Sciatic nerve (tissue), 2 donors: ENCODE results near the gene NKX1-1. TPM values are rescaled to one million over a fixed set of nuclear protein-coding genes. Genes with fewer than 3 reads are reported as not detected.

ENCODE experiments used
- ATAC-seq: fragments of 200-7000 bp; cut with Tn5 transposase; one replicate; pipeline ENCODE4 v1.9.1; 2020; ENCODE audit warnings: mild to moderate bottlenecking, moderate library complexity
- DNase-seq: peaks from one replicate; pipeline ENCODE4 v3.0.0-alpha.2; 2020; ENCODE audit warnings: low spot score
- intact Hi-C: fragments of 100-400 bp; cut with DNase I; formaldehyde crosslinking; loops from one replicate; pipeline ENCODE4 v1.14.2; 2022
- total RNA-seq: library from RNA; stranded (reverse); fragmentation: NEBNext Ultra II Directional; extraction: Animal tissue kit (Norgen Biotek cat#: 25700); gene quantifications from one replicate; pipeline ENCODE4 v1.2.1, GENCODE V29; 2021
- donor health status: DM: no; HTN: no; CAD: no.
- donor health status: DM: no; HTN: no; CAD: no.

Gene NKX1-1
- total RNA-seq, 1 donor from 2014 or later: not detected

DNA sequence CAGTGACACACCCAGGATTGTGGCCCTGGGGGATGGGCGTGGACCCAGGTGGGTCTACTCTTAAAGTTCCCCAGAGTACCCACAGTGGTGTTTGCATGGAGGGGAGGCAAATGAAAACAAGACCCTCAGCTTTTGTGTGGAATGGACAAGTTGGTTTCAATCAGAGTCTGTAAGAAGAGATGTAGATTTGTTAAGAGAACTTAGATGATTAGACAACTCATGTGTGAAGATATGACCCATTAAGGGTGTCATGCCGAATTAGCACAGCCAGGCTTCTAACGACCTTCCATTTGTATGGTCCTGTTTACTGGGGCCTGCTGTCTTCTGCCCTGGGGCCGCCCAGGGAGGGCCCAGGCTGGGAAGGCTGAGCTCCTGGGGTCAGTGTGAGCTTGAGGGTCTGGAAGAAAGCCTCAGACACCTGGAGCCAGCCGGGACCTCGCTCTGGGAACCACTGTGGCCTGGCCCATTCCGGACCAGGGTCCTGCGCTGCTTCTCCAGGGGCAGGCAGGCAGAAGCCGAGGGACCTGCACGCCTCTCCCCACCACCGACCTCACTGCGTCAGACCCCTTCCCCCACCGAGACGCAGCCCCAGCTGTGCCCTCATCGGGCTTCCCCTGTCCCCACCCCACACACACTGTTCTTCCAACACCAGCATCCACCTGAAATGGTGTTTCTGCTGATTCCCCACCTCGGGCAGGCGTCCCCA, 38.9 kb downstream of the NKX1-1 start:
- intact Hi-C loops: no loop called here
- ATAC-seq: no peak
- peak; percentile 51 for DNase-seq

DNA sequence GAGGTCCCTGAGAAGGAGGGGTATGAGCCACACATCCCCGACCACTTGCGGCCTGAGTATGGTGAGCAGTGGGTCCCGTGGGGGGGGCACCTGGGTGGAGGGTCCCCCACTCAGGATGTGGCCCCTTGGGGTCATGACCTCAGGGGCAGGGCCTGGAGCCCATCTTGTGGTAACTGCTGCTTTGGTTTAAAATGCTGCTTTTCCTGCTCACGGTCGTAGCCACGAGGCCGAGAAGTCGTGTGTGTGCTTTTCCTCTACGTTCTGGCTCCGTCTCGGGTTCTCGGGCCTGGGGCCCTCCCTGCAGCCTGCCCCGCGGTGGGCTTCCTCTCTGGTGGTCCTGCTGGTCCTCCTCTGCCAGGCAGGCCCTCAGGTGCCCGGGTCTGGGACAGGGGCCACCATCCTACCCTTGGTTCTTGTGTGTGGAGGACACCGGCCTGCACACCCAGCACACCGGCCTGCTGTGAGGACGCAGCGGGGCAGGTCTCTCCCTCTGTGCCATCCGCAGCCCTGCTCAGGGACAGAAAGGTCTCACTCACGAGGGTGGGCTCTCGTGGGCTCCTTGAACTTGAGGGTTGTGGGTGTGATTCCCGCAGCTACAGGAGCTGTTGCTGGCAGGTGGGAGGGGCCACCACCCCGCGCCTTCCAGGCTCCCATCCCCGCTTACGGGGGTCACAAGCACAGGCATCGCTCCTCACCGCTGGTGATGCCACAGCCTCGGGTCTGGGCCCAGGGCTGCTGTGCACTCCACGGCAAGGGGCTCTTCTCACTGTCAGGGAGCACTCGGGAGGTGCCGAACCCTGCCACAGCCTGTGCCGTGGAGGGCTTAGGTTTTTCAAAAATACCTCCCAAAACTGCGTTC, 39.6 kb downstream of the NKX1-1 start:
- ATAC-seq: no peak
- intact Hi-C loops: no loop called here
- DNase-seq: no peak

DNA sequence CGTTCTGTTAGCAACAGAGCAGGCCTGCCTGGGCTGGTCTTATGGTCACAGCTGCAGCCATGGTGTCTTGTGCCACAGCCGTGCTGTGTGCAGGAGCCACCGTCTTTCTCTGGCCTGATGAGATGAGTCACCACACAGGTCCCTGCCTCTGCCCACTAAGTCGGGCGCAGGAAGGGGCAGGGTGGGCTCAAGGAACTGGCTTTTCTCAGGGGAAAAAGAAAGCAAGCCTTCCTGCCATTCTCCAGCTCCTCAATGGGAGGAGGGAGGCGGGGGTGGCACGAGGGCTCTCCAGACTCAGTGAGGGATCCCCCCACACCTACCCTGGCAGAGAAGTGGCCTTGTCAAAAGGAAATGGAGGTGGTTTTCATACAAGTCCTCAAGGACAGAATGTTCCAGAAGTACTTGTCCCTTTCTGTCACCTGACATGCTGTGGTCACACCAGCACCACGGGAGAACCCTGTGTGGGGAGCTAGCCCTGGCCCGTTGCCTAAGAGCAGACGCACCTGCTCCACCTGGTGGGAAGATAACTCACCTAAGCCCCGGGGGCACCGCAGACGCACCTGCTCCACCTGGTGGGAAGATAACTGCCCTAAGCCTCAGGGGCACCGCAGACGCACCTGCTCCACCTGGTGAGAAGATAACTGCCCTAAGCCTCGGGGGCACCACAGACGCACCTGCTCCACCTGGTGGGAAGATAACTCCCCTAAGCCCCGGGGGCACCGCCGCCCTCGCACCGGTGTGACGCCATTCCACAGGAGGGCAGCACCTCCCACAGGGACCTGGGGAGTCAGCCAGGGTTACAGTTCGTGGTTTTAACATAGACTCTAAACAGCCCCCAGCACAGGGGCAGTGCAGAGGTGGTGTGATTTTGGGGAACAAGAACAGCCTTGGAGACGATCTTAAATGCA, 40.7 kb downstream of the NKX1-1 start:
- ATAC-seq (no peak), DNase-seq (no peak)
- intact Hi-C loops: loop anchor here (1.0 kb wide), 1 partner anchor 229 kb away; no protein-coding TSS in a partner anchor

DNA sequence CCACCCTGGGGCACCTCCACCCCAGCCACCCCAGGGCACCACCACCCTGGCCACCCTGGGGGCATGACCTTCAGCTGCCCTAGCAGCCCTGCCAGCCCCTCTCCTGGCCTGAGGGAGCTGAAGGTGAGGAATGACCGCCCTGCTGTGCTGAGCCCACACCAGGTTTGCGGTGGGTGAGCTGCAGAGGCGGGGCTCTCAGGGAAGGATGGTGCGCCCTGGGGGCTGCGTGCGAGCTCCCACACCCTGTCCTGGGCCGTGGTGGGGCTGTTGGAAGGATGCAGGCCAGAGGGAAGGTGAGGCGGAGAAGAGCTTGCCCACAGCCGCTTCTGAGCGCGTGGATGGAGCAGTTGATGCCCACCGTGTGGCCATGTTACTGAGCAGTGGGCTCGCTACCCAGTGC, 41.5 kb downstream of the NKX1-1 start:
- DNase-seq: no peak
- no peak for ATAC-seq
- intact Hi-C loops: loop anchor here (1.0 kb wide), 1 partner anchor 230 kb away; no protein-coding TSS in a partner anchor

DNA sequence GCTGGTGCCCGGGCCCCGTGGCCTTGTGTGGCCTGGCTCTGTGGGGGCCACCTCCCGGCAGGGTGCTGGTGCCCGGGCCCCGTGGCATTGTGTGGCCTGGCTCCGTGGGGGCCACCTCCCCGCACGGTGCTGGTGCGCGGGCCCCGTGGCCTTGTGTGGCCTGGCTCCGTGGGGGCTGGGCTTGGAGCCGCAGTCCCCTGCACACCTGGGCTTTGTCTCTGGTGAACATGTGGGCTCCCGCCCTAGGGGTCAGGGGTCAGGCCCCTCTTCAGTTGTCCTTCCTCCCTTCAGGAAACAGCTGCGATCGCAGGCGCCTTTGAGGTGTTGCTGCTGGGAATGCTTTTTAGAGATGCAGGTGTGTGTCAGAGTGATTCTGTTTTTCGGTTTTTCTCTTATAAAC, 42.0 kb downstream of the NKX1-1 start:
- intact Hi-C loops: no loop called here
- no peak for DNase-seq
- no peak for ATAC-seq

DNA sequence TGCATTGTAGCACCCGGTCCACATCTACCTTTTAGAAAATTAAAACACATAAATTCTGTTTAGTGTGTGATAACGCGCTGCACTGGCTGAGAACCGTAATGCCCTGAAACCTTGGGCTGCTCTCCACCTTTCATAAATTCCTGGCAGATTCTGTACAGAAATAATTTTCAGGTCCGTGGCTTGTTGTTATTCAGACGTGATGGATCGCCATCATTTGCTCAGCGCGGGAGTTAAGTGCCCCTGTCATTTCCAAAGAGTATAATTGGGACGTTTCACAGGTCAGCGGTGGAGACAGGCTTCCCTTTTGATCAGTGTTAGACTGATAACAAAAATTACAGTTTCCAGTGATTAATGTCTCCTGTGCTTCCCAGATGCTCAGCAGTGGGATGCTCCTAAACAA, 42.7 kb downstream of the NKX1-1 start:
- no peak for DNase-seq
- no peak for ATAC-seq
- intact Hi-C loops: no loop called here

DNA sequence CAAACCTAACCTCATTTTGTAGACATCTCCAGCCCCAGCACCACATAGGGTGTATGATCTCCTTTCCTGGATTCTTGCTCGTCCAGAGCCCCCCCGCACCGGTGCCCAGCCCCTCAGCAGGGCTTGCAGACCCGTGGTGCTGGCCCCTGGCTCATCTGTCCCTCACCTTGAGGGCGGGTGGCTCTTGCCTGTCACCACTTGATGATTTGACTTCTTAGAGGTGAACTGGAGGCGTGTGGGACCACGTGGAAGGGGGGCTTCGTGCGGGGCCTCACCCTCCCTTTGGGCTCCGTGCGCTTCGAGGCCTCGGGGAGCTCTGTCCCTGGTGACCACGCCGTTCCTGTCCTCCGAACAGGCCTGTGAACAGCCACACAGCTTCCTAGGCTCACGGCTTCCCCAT, 43.7 kb downstream of the NKX1-1 start:
- ATAC-seq: no peak
- intact Hi-C loops: no loop called here
- no peak for DNase-seq

DNA sequence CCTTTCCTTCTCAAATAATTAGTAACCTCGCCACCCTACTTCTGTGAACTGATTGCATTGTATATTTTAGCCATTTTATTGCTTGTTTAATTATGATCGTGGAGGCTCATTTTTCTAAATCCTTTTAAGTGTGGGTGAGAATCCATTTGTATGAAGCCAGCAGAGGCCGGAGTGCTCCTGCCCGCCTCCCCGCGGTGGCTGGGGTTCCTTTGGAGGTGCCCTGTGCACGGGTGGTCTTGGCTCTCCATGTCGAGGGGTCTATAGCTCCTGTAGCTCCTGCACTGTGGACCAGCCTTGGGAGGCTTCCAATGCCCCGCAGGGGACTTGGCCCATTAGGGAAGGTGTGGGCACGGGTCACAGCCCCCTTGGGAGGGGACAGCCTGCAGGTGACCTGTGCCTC, 44.2 kb downstream of the NKX1-1 start:
- DNase-seq (no peak), ATAC-seq (no peak)
- intact Hi-C loops: no loop called here

DNA sequence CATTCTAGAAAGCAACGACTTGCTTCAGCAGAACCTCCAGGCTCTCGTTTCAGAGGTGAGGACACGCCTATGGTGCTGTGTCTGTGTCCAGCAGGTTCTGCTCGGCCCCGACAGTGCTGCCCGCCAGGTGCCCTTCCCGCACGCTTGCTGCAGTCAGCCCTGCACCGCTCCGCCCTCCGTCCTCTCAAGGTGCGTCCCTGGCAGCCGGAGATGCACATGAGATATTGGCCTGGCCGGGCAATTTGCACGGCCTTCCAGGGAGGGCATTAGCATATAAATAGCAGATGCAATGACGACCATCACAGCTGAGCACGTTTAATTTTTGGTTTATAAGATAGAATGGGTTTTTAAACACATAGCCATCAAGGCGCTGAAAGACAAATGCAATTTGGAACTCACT, 44.8 kb downstream of the NKX1-1 start:
- ATAC-seq (no peak), DNase-seq (no peak)
- intact Hi-C loops: no loop called here

DNA sequence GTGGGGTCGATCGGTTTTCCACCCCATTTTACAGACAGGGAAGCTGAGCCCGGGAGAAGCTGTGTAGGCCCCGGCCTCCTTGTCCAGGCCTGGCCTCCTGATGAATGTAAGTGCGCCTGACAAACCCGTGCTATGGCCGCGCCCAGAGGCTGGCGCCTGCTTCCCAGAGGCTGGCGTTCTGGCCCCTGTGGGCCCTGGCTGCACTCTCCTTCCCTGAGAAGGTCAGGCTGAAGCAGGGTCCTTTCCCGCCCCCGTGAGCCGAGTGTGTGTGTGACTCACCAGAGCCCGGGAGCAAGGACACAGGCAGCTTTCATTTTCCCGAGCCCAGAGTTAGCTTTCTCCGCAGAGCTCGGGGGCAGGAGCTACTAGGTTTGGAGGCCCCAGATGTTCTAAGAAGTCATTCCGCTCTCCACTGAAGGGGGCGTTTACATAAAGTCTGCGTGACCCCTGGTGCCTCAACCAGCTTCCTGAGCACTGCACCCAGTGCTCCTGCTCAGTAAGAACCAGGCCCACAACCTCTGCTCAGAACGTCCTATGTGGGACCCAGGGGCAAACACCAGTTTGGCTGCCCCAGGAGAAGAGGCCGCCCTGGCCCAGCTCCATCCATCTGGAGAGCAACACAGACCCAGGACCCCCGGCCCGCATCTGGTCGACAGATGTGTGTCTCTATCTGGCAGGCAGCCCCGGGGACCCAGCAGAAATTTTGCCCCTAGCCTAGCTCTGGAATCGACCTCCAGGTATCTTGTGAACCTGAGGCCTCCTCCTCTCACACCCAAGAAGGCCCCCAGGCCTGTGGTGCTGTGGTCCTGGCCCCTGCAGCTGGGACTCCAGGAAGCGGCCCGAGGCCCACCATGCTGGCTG, 45.6 kb downstream of the NKX1-1 start:
- intact Hi-C loops: no loop called here
- DNase-seq (no peak), ATAC-seq (peak; percentile 80)

DNA sequence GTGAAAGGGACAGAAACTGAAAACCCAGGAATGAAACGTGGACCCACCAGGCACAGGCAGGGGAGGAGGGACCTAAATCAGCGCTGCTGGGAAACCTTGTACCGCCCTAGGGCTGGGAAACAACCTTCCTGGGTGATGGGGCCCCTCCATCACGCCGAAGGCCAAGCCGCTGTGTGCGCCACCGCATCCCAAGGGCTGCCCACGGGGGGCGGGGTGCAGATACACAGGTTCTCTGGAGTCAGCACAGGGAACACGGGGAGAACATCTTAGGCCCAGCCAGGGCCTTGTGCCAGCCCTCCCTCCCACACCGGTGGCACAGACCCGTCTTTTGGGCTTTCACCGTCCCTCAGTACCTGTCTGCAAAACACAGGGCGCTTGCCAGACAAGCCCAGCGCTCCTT, 46.3 kb downstream of the NKX1-1 start:
- intact Hi-C loops: loop anchor here (5.0 to 10.0 kb wide), 2 partner anchors 225 to 267 kb away; no protein-coding TSS in a partner anchor
- ATAC-seq: no peak
- no peak for DNase-seq

DNA sequence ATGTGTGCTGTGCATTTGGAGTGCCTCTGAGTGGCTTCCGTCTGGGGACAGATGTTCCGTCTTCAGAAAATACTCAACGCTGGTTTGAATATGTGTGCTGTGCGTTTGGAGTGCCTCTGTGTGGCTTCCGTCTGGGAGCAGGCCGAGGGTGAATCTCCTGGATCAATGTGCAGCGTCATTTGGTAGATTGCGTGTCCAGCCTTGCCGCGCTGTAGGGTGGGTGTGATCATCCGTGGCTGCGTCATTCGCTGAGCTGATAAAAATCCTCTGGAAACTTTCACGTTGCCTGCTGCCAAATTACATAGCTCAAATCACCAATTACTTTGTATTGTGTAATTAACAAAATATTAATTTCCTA, 47.1 kb downstream of the NKX1-1 start:
- ATAC-seq: no peak
- no peak for DNase-seq
- intact Hi-C loops: loop anchor here (5.0 to 10.0 kb wide), 2 partner anchors 224 to 268 kb away; no protein-coding TSS in a partner anchor

DNA sequence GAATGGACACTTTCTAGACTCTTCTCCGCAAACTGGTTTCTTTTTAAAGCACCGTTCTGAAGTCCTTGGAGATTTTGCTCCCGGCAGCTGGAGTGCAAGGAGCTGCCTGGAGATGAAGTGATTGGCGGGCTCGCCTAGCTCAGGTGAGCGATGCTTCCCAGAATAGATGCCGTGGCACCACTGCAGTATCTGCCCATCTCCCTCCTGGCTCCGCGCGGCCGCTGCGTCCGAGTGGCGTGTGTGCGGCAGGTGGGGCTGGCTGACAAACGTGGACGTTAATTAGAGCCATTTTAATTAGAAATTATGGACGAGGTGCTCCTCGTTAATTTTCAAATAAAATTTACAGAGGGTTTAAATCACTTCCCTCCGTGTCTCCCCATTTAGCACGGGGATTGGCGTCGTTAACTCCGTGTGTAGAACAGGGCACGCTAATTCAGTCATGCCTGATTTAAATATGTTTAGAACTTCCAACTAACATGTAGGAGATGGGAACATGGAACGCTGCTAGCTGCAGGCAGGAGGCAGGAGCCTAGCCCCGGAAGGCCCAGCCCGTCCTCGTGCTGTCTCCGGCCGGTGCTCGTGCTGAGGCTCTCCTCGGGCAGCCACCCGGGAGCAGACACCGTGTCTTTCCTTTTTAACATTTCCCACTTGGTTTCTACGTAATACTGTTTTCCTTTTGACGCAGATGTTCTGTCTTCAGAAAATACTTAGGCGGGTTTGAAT, 47.7 kb downstream of the NKX1-1 start:
- ATAC-seq (no peak), DNase-seq (no peak)
- intact Hi-C loops: loop anchor here (5.0 to 10.0 kb wide), 2 partner anchors 224 to 269 kb away; no protein-coding TSS in a partner anchor

DNA sequence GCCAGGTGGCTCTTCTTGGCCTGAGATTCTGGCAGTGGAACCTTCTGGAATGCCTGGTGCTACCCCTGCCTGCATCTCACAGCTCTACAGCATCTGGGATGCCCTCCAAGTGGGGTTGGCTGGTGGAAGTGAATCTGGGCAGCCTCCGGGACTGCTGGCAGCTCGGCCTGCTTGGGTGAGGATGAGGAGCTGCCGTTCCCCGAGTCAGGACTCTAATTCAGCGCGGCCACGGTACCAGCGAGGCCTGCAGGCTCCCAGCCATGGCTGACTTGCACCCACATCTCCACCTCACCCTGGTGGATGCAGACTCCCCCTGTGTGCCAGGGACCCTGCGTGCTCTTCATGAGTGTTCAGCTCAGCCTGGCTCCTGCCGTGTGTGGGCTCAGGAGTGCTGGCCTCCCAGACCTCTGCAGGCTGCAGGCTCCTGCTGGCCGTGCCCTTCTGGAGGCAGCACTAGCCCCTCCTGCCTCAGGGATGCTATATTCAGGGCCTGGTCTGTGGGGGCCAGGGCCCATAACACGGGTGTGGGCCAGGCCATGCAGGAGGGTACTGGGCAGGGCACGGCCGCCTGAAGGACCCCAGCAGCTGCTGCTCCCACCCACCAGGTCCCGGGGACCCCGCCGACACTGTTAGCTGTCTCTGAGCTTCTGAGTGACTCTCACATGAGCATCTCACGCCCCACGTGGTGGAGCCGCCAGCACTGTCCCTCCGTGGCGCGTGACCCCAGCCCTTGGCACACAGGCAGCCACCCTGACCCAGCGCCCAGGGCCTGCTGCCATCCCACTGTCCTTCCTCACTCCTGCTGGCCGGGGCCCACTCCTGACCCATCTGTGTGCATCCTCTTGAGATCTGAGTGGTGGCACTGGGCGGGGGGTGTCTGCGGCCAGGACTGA, 48.6 kb downstream of the NKX1-1 start:
- DNase-seq: no peak
- intact Hi-C loops: loop anchor here (5.0 to 10.0 kb wide), 2 partner anchors 223 to 270 kb away; no protein-coding TSS in a partner anchor
- no peak for ATAC-seq

DNA sequence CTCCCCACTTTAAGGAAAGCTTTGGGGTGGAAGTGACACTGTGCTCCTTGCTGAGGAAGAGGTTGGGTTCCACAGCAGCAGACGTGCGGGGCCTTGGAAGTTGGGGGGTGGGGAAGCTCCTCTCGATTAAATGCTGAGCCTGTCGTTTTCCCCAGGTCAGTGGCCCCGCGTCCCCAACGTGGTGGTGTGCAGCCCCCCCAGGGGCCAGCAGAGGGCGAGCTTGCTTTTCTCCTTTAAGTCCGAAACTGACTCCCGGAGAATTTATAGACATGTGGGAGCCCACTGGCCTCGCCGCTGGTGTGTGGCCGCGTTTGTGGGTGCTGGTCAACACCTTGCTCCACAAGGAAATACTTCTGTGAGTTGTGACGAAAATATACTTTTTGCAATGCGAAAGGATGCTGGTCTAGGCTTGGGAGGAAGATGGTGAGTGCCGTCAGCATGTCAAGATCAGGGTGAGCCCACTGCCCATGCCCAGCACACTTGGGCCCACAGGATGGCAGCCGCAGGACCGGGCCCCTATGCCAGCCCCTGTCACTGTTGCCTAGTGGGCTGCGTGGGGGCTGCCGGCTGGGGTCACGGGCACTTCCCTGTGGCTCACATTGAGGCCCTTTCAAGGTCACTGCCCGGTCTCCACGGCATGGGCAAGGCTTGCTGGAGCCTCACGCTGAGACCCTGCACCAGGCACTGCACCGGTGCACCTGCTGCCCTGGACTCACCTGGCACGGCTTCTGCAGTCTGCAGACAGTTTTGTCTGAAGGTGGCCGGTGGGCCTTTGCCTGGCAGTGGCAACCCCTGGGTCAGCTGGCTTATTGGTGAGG, 49.9 kb downstream of the NKX1-1 start:
- peak; percentile 16 for ATAC-seq
- DNase-seq: peak; percentile 82
- intact Hi-C loops: loop anchor here (5.0 to 10.0 kb wide), 2 partner anchors 222 to 271 kb away; no protein-coding TSS in a partner anchor

DNA sequence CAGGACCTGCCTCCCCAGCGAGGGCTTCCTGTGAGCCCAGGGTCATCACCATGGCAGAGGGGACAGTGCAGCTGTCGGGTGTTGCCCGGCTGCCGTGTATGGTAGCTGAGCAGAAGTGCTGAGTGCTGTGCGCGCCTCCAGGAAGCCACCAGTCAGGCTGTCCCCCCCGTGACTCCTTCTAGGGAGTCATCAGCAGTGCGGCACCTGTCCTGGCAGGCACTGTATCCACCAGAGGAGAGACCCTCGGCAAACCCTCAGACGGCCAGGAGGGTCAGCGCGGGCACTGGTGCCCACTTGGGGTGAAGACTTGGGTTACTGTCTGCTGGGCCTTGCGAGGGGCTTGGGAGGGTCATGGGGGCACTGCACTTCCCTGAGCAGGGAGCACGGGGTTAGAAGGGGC, 50.9 kb downstream of the NKX1-1 start:
- intact Hi-C loops: loop anchor here (5.0 to 10.0 kb wide), 2 partner anchors 221 to 272 kb away; no protein-coding TSS in a partner anchor

More for the DNA sequence above, 50.9 kb downstream of the NKX1-1 start:
- no peak for DNase-seq
- no peak for ATAC-seq
